HepG2 (cell line): ENCODE measurements around the gene PHF23. TPM values are rescaled to one million over a fixed set of nuclear protein-coding genes. Genes with fewer than 3 reads are reported as not detected.

Experiments used
- ATAC-seq: fragments of 200-7000 bp; cut with Tn5 transposase; 3 replicates; pipeline ENCODE4 v1.9.1; 2020; ENCODE audit warnings: mild to moderate bottlenecking, moderate library complexity
- BruUV-seq: library from RNA; stranded (reverse); fragments of 400-500 nt; replicated peaks from 2 replicates; lab custom pipeline; 2021; lab: Mats Ljungman, UMichigan
- CTCF ChIA-PET: fragments of 300-600 bp; formaldehyde crosslinking; extraction: SDS; loops from one replicate; lab custom pipeline; 2021; ENCODE audit warnings: low total read pairs, inconsistent platforms, low intra/inter-chr PET ratio; lab: Yijun Ruan, JAX
- POLR2A ChIA-PET: fragments of 350-600 bp; sonication (Branson Sonifier 250); formaldehyde crosslinking; loops from one replicate; lab custom pipeline; 2020; ENCODE audit warnings: antibody characterized with exemption, inconsistent platforms; lab: Yijun Ruan, JAX
- DNase-seq: peaks from one replicate; pipeline ENCODE4 v3.0.0-alpha.2; 2015; ENCODE audit warnings: low spot score
- FAIRE-seq: peaks from 3 replicates; lab custom pipeline; 2011; peaks lifted over from hg19 to GRCh38; lab: Jason Lieb, UNC
- H2AFZ ChIP-seq: one replicate; pipeline ENCODE4 v1.6.1; 2011; ENCODE audit warnings: low read length, inconsistent platforms
- H3K27ac ChIP-seq: fragments of 300-600 bp; 3 replicates; pipeline ENCODE4 v1.8.0; 2011; ENCODE audit warnings: mixed run types, mild to moderate bottlenecking, mixed read lengths, low read length, inconsistent platforms; ENCODE audit not compliant: insufficient read depth; ENCODE audit errors: extremely low read length
- H3K27me3 ChIP-seq, 2 experiments: fragments of 200-600 bp in 1 of 2; 2 replicates in 1 of 2; 3 replicates in 1 of 2; pipeline versions ENCODE4 v1.6.0 to v1.8.0; 2011; ENCODE audit warnings: low read length in 2 of 2, mild to moderate bottlenecking in 2 of 2, moderate library complexity in 2 of 2, inconsistent platforms in 1 of 2; ENCODE audit not compliant: insufficient read depth in 2 of 2, control insufficient read depth in 1 of 2
- H3K36me3 ChIP-seq, 2 experiments: fragments of 200-600 bp in 1 of 2; replicated peaks in 1 of 2; 2 replicates in 1 of 2; 3 replicates in 1 of 2; pipeline versions ENCODE4 v1.5.1 to v1.8.0; 2011; ENCODE audit warnings: low read length in 2 of 2, inconsistent platforms in 1 of 2; ENCODE audit not compliant: insufficient read depth in 2 of 2, control insufficient read depth in 1 of 2
- H3K4me1 ChIP-seq: 2 replicates; pipeline ENCODE4 v1.5.1; 2012; ENCODE audit warnings: low read length, inconsistent platforms; ENCODE audit not compliant: insufficient read depth
- H3K4me2 ChIP-seq: 2 replicates; pipeline ENCODE4 v1.6.0; 2011; ENCODE audit warnings: low read depth, low read length, inconsistent platforms
- H3K4me3 ChIP-seq, 3 experiments: fragments of 200-600 bp in 1 of 3; sonication (generic), shearing (Covaris generic) in 1 of 3; replicated peaks in 1 of 3; 2 replicates each; pipeline ENCODE4 v1.5.1; 2011 to 2016; ENCODE audit warnings: low read length in 3 of 3, inconsistent platforms in 2 of 3, low read depth in 2 of 3, mild to moderate bottlenecking in 2 of 3, control low read depth in 1 of 3, mixed read lengths in 1 of 3; ENCODE audit not compliant: insufficient read depth in 1 of 3
- H3K79me2 ChIP-seq: one replicate; pipeline ENCODE4 v1.6.1; 2011; ENCODE audit warnings: low read length, inconsistent platforms; ENCODE audit not compliant: insufficient read depth
- H3K9ac ChIP-seq: 2 replicates; pipeline ENCODE4 v1.6.0; 2011; ENCODE audit warnings: mild to moderate bottlenecking, low read depth, low read length, inconsistent platforms; ENCODE audit not compliant: insufficient read depth
- H3K9me3 ChIP-seq: 2 replicates; pipeline ENCODE4 v1.5.1; 2012; ENCODE audit warnings: mild to moderate bottlenecking, low read length
- H4K20me1 ChIP-seq: 2 replicates; pipeline ENCODE4 v1.6.0; 2011; ENCODE audit warnings: inconsistent platforms, mild to moderate bottlenecking, low read length, moderate library complexity; ENCODE audit not compliant: insufficient read depth
- CHCHD3 ChIP-seq: sonication (generic); formaldehyde crosslinking; IDR thresholded peaks from 2 replicates; pipeline ENCODE4 v1.8.0; 2022; ENCODE audit warnings: mild to moderate bottlenecking, missing genetic modification reagents, moderate library complexity
- IKZF4 ChIP-seq: sonication (generic); formaldehyde crosslinking; IDR thresholded peaks from 2 replicates; pipeline ENCODE4 v1.5.1; 2020; ENCODE audit warnings: borderline replicate concordance, mild to moderate bottlenecking, low read depth, missing genetic modification reagents; ENCODE audit errors: not compliant biosample characterization
- MEF2D ChIP-seq: sonication (generic); formaldehyde crosslinking; IDR thresholded peaks from 2 replicates; pipeline ENCODE4 v1.5.1; 2020; ENCODE audit warnings: mild to moderate bottlenecking, missing genetic modification reagents
- PAX8 ChIP-seq: sonication (generic); formaldehyde crosslinking; IDR thresholded peaks from 2 replicates; pipeline ENCODE4 v1.8.0; 2022; ENCODE audit warnings: mild to moderate bottlenecking, missing genetic modification reagents, borderline replicate concordance
- RAD51 ChIP-seq: fragments of 450-650 bp; IDR thresholded peaks from 2 replicates; pipeline ENCODE4 v1.6.1; 2016; ENCODE audit warnings: borderline replicate concordance
- THAP11 ChIP-seq: IDR thresholded peaks from 2 replicates; pipeline ENCODE4 v1.6.1; 2016; ENCODE audit warnings: missing biosample characterization, missing genetic modification reagents
- TRIM24 ChIP-seq: sonication (generic); formaldehyde crosslinking; IDR thresholded peaks from 2 replicates; pipeline ENCODE4 v1.8.0; 2022; ENCODE audit warnings: mild to moderate bottlenecking, missing genetic modification reagents
- ZNF263 ChIP-seq: sonication (generic); formaldehyde crosslinking; IDR thresholded peaks from 2 replicates; pipeline ENCODE4 v1.4.0; 2020; ENCODE audit warnings: missing genetic modification reagents
- ZNF460 ChIP-seq: sonication (generic); formaldehyde crosslinking; IDR thresholded peaks from 2 replicates; pipeline ENCODE4 v1.5.1; 2020; ENCODE audit warnings: missing genetic modification reagents, mild to moderate bottlenecking, borderline replicate concordance
- ZNF652 ChIP-seq: IDR thresholded peaks from 2 replicates; pipeline ENCODE4 v1.6.1; 2016; ENCODE audit warnings: low read depth, borderline replicate concordance
- ZSCAN25 ChIP-seq: sonication (generic); formaldehyde crosslinking; IDR thresholded peaks from 2 replicates; pipeline ENCODE4 v1.8.0; 2022; ENCODE audit warnings: mild to moderate bottlenecking, missing genetic modification reagents
- WGBS: methylation state at CpG from one replicate; pipeline ENCODE4 v1.1.6; 2017; ENCODE audit warnings: low lambda C conversion rate; 5-methylcytosine and 5-hydroxymethylcytosine counted together
- in situ Hi-C: cut with HindIII; loops from 2 replicates; pipeline ENCODE4 v1.10.0; 2017; ENCODE audit warnings: low pct_unique_long_range_greater_than_20kb; ENCODE audit not compliant: extremely low pct_ligation_motif_present
- intact Hi-C: fragments of 100-400 bp; cut with micrococcal nuclease; formaldehyde crosslinking; loops from one replicate; pipeline ENCODE4 v1.10.0; 2022; ENCODE audit not compliant: unreplicated experiment
- polyA plus RNA-seq, 8 experiments: library from polyadenylated mRNA; depleted of rRNA in 3 of 8; stranded (reverse) in 7 of 8; unstranded in 1 of 8; fragments of >200 nt; fragmentation: Illumina TruSeq in 4 of 8; extraction: Trizol in 4 of 8; gene quantifications; 2 replicates each; pipeline versions ENCODE4 v1.2.1 to v1.2.3, GENCODE V29; 2011 to 2016; ENCODE audit warnings: low read depth in 4 of 8, missing spikeins in 1 of 8, mixed read lengths in 1 of 8; ENCODE audit not compliant: insufficient read depth in 1 of 8
- total RNA-seq, 5 experiments: library from RNA; depleted of rRNA; stranded (reverse); fragments of >200 nt; fragmentation: Illumina TruSeq; extraction: Trizol; gene quantifications; 2 replicates each; pipeline ENCODE4 v1.2.3, GENCODE V29; 2016; ENCODE audit warnings: low read depth in 1 of 5
- TF ChIP-seq, protein P1 (sequence below): sonication (generic); formaldehyde crosslinking; IDR thresholded peaks from 2 replicates; pipeline ENCODE4 v1.4.0; 2020; ENCODE audit warnings: missing genetic modification reagents
- TF ChIP-seq, protein P2 (sequence below): sonication (generic); formaldehyde crosslinking; IDR thresholded peaks from 2 replicates; pipeline ENCODE4 v1.4.0; 2020; ENCODE audit warnings: low read depth, mild to moderate bottlenecking, missing genetic modification reagents
- TF ChIP-seq, protein P3 (sequence below): IDR thresholded peaks from 2 replicates; pipeline ENCODE4 v1.6.1; 2012; ENCODE audit warnings: inconsistent platforms
- TF ChIP-seq, protein P4 (sequence below): sonication (generic); formaldehyde crosslinking; IDR thresholded peaks from 2 replicates; pipeline ENCODE4 v1.4.0; 2020; ENCODE audit warnings: missing genetic modification reagents
- TF ChIP-seq, protein P5 (sequence below): IDR thresholded peaks from 2 replicates; pipeline ENCODE4 v1.6.1; 2018; ENCODE audit warnings: missing genetic modification reagents, mild to moderate bottlenecking, missing compliant biosample characterization
- TF ChIP-seq, protein P6 (sequence below): sonication (generic); formaldehyde crosslinking; conservative IDR thresholded peaks from 2 replicates; pipeline ENCODE4 v1.5.0; 2020; ENCODE audit warnings: missing genetic modification reagents

The PHF23 gene
- total and polyA plus RNA-seq, 2 of the 13 experiments (the other 11 are each of a cell fraction or from before 2014, with no cell fraction given): 27.6 to 33.2 TPM

DNA sequence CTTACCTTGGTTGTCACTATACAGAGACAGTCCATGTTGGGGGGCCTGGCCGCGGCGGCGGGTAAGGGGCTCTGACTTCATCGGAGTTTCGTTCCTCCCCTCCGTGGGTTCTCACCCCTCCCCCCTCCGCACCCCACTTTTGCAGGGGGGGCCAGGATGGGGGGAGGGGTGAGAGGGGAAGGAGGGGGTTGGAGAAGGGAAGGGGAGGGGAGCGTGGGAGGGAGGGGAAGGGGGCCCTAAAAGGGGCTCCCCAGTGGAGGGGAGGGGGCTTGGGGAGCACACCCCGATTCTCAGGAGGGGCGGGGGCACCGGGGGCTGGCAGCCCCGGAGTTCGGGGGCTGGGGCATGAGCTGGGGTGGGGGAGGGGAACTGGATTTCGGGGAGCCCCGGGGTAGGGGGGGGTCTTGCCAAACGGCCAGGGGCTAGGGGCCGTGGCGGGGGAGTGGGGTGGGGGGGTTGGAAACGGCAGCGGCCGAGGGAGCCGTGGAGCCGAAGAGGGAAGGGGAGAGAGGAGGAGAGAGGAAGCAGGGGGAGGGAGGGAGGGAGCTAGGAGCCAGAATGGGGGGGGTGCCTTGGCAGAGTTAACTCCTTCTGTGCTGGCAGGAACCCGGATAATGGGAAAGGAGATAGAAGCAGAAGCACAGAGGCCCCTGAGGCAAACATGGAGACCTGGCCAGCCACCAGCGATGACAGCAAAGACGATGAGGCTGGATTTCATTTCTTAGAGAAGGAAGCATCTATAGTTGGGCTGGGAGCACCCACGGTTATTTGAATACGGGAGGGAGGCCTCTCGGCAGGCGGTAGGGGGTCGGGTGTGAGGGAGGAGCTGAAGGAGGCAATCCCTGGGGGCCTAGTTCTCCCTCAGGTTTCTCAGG lies 21.9 kb downstream of the PHF23 start:
- CTCF ChIA-PET: no interaction called here
- TF ChIP-seq, protein P1, sequence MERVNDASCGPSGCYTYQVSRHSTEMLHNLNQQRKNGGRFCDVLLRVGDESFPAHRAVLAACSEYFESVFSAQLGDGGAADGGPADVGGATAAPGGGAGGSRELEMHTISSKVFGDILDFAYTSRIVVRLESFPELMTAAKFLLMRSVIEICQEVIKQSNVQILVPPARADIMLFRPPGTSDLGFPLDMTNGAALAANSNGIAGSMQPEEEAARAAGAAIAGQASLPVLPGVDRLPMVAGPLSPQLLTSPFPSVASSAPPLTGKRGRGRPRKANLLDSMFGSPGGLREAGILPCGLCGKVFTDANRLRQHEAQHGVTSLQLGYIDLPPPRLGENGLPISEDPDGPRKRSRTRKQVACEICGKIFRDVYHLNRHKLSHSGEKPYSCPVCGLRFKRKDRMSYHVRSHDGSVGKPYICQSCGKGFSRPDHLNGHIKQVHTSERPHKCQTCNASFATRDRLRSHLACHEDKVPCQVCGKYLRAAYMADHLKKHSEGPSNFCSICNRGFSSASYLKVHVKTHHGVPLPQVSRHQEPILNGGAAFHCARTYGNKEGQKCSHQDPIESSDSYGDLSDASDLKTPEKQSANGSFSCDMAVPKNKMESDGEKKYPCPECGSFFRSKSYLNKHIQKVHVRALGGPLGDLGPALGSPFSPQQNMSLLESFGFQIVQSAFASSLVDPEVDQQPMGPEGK (CRISPR knock-in tag): peak; percentile 42; the same call in 1 of the 2 replicates
- TF ChIP-seq ZSCAN25 (CRISPR knock-in tag) (peak; percentile 95), RAD51 (no peak), ZNF263 (CRISPR knock-in tag) (peak; percentile 67), TRIM24 (CRISPR knock-in tag) (no peak), CHCHD3 (CRISPR knock-in tag) (no peak), PAX8 (CRISPR knock-in tag) (no peak), ZNF460 (CRISPR knock-in tag) (no peak), THAP11 (0 out of 2 replicates have a peak, but pooled peaks have one; percentile 34), IKZF4 (no peak), ZNF652 (CRISPR knock-in tag) (peak; percentile 94), MEF2D (CRISPR knock-in tag) (no peak)
- TF ChIP-seq, protein P2, sequence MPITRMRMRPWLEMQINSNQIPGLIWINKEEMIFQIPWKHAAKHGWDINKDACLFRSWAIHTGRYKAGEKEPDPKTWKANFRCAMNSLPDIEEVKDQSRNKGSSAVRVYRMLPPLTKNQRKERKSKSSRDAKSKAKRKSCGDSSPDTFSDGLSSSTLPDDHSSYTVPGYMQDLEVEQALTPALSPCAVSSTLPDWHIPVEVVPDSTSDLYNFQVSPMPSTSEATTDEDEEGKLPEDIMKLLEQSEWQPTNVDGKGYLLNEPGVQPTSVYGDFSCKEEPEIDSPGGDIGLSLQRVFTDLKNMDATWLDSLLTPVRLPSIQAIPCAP (CRISPR knock-in tag): no peak
- TF ChIP-seq, protein P3, sequence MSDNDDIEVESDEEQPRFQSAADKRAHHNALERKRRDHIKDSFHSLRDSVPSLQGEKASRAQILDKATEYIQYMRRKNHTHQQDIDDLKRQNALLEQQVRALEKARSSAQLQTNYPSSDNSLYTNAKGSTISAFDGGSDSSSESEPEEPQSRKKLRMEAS: no peak
- TF ChIP-seq, protein P4, sequence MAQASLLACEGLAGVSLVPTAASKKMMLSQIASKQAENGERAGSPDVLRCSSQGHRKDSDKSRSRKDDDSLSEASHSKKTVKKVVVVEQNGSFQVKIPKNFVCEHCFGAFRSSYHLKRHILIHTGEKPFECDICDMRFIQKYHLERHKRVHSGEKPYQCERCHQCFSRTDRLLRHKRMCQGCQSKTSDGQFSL (CRISPR knock-in tag): peak; percentile 65; the same call in 1 of the 2 replicates
- TF ChIP-seq, protein P5, sequence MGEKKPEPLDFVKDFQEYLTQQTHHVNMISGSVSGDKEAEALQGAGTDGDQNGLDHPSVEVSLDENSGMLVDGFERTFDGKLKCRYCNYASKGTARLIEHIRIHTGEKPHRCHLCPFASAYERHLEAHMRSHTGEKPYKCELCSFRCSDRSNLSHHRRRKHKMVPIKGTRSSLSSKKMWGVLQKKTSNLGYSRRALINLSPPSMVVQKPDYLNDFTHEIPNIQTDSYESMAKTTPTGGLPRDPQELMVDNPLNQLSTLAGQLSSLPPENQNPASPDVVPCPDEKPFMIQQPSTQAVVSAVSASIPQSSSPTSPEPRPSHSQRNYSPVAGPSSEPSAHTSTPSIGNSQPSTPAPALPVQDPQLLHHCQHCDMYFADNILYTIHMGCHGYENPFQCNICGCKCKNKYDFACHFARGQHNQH (CRISPR knock-in tag): no peak
- TF ChIP-seq, protein P6, sequence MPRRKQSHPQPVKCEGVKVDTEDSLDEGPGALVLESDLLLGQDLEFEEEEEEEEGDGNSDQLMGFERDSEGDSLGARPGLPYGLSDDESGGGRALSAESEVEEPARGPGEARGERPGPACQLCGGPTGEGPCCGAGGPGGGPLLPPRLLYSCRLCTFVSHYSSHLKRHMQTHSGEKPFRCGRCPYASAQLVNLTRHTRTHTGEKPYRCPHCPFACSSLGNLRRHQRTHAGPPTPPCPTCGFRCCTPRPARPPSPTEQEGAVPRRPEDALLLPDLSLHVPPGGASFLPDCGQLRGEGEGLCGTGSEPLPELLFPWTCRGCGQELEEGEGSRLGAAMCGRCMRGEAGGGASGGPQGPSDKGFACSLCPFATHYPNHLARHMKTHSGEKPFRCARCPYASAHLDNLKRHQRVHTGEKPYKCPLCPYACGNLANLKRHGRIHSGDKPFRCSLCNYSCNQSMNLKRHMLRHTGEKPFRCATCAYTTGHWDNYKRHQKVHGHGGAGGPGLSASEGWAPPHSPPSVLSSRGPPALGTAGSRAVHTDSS (CRISPR knock-in tag): no peak

More for the DNA sequence above, 21.9 kb downstream of the PHF23 start:
- DNase-seq: no peak
- WGBS: 11% methylated on average over 32 of the region's 32 CpGs
- no peak overlapping the region for H3K27ac ChIP-seq
- H3K4me2 ChIP-seq: peak overlapping the region; percentile 99
- H3K79me2 ChIP-seq: peaks cover 14% of the 10 kb centered on the region
- H3K36me3 ChIP-seq: peaks cover 4 to 15% of the 10 kb centered on the region in 2 experiments; a peak in 4 of 5 replicates
- FAIRE-seq: no peak
- ATAC-seq: no peak
- peaks cover 75% of the 10 kb centered on the region for H3K4me1 ChIP-seq
- no TSS peak for BruUV-seq
- peaks cover 10% of the 10 kb centered on the region; the same call in 1 of the 2 replicates for H4K20me1 ChIP-seq
- H2AFZ ChIP-seq: no peak overlapping the region
- peaks cover 0 to 4% of the 10 kb centered on the region in 2 experiments; a peak in 2 of 5 replicates for H3K27me3 ChIP-seq
- in situ Hi-C loops: loop anchor here (5.0 kb wide), 1 partner anchor 40 kb away; the partner anchor contains the start of gene ASGR1
- intact Hi-C loops: no loop called here
- POLR2A ChIA-PET: interaction anchor here (1.7 to 4.3 kb wide), 2 partner anchors 17 to 39 kb away, joined by 5 to 76 read pairs; partner anchors contain the start of genes ASGR1 and DVL2
- no peak overlapping the region for H3K9ac ChIP-seq
- no peaks in the 10 kb centered on the region for H3K9me3 ChIP-seq
- H3K4me3 ChIP-seq: peak overlapping the region in 2 of 3 experiments; percentile 26 to 90; a peak in 4 of 6 replicates
